Measurements from ENCODE around the gene SPPL3.
"Not testable (repeated sequence)": the region's sequence is repeated elsewhere in the genome, so short reads cannot be mapped to it uniquely, and the experiment has no call there.

Gene SPPL3

GRCh38 chr12:120917748-120918147 lies 13.6 kb upstream of the SPPL3 start:
- no peak for DNase-seq

GRCh38 chr12:120916561-120916960 lies 12.4 kb upstream of the SPPL3 start:
- no peak for DNase-seq

GRCh38 chr12:120914794-120915193 lies 10.6 kb upstream of the SPPL3 start:
- DNase-seq, result no peak

- DNase-seq, result no peak
Observed at GRCh38 chr12:120909633-120910298, 5.6 kb upstream of the SPPL3 start.

GRCh38 chr12:120905856-120906384 lies 1.8 kb upstream of the SPPL3 start:
- no peak for DNase-seq

- DNase-seq, result peak; percentile 83
Observed at GRCh38 chr12:120903412-120904196, 554 bp downstream of the SPPL3 start.

GRCh38 chr12:120902846-120903411 lies 1.2 kb downstream of the SPPL3 start:
- no peak for DNase-seq

GRCh38 chr12:120901818-120902217 lies 2.3 kb downstream of the SPPL3 start:
- no peak for DNase-seq

GRCh38 chr12:120901101-120901500 lies 3.1 kb downstream of the SPPL3 start:
- not testable (repeated sequence) for DNase-seq

- no peak for DNase-seq
Observed at GRCh38 chr12:120895532-120895931, 8.6 kb downstream of the SPPL3 start.

- no peak for DNase-seq
Observed at GRCh38 chr12:120892265-120892664, 11.9 kb downstream of the SPPL3 start.

GRCh38 chr12:120890963-120891362 lies 13.2 kb downstream of the SPPL3 start:
- DNase-seq, result no peak

- no peak for DNase-seq
Observed at GRCh38 chr12:120887253-120888043, 16.7 kb downstream of the SPPL3 start.

GRCh38 chr12:120886199-120887018 lies 17.7 kb downstream of the SPPL3 start:
- peak; percentile 20 for DNase-seq

GRCh38 chr12:120885521-120885920 lies 18.6 kb downstream of the SPPL3 start:
- DNase-seq, result no peak

- DNase-seq, result no peak
Observed at GRCh38 chr12:120884644-120885043, 19.5 kb downstream of the SPPL3 start.

- DNase-seq, result no peak
Observed at GRCh38 chr12:120882055-120882555, 22.1 kb downstream of the SPPL3 start.

GRCh38 chr12:120879718-120880300 lies 24.3 kb downstream of the SPPL3 start:
- no peak for DNase-seq

- no peak for DNase-seq
Observed at GRCh38 chr12:120879102-120879501, 25.1 kb downstream of the SPPL3 start.

GRCh38 chr12:120874547-120875245 lies 29.5 kb downstream of the SPPL3 start:
- no peak for DNase-seq

- DNase-seq, result no peak
Observed at GRCh38 chr12:120873226-120873625, 30.9 kb downstream of the SPPL3 start.

All from CD4-positive, alpha-beta T cell treated with Interleukin-17A for 1 hour (primary cell).